Kidney (tissue), 14 donors: ENCODE results near the gene ADM5. TPM values are rescaled to one million over a fixed set of nuclear protein-coding genes. Genes with fewer than 3 reads are reported as not detected.
A peak's percentile ranks its signal among the peaks of the same experiment; 100 is the strongest.

ENCODE experiments used
- DNase-seq, 5 donors: peaks; one replicate each; pipeline ENCODE4 v3.0.0-alpha.2; 2013 to 2020
- FAIRE-seq: peaks from 2 replicates; lab custom pipeline; 2012; peaks lifted over from hg19 to GRCh38; lab: Jason Lieb, UNC
- H3K27ac ChIP-seq, 2 donors: one replicate each; pipeline ENCODE4 v1.7.0; 2013; ENCODE audit warnings: low read depth in 2 of 2, low read length in 2 of 2, inconsistent platforms in 1 of 2
- H3K27me3 ChIP-seq: one replicate; pipeline ENCODE4 v1.7.1; 2013; ENCODE audit warnings: low read length, inconsistent platforms; ENCODE audit not compliant: control insufficient read depth, insufficient read depth
- H3K36me3 ChIP-seq, 3 donors: one replicate each; pipeline versions ENCODE4 v1.7.0 to v1.7.1; 2013; ENCODE audit warnings: low read length in 3 of 3, control low read depth in 1 of 3, inconsistent platforms in 1 of 3; ENCODE audit not compliant: insufficient read depth in 3 of 3, control insufficient read depth in 2 of 3
- H3K4me1 ChIP-seq, 3 donors: one replicate each; pipeline versions ENCODE4 v1.7.0 to v1.7.1; 2013; ENCODE audit warnings: low read length in 3 of 3, inconsistent platforms in 1 of 3, low read depth in 1 of 3; ENCODE audit not compliant: control insufficient read depth in 2 of 3, insufficient read depth in 2 of 3
- H3K4me3 ChIP-seq, 3 donors: one replicate each; pipeline versions ENCODE4 v1.7.0 to v1.8.1; 2013; ENCODE audit warnings: low read length in 3 of 3, control low read depth in 1 of 3, inconsistent platforms in 1 of 3
- H3K9ac ChIP-seq, 3 donors: one replicate each; pipeline versions ENCODE4 v1.7.0 to v1.7.1; 2013; ENCODE audit warnings: low read length in 3 of 3, control low read depth in 1 of 3, inconsistent platforms in 1 of 3
- H3K9me3 ChIP-seq, 3 donors: one replicate each; pipeline versions ENCODE4 v1.7.0 to v1.7.1; 2013; ENCODE audit warnings: low read length in 3 of 3, control low read depth in 1 of 3, inconsistent platforms in 1 of 3; ENCODE audit not compliant: control insufficient read depth in 2 of 3, insufficient read depth in 1 of 3
- intact Hi-C: fragments of 100-400 bp; cut with DNase I; formaldehyde crosslinking; loops from one replicate; pipeline ENCODE4 v1.11.1; 2022
- polyA plus RNA-seq: library from polyadenylated mRNA; stranded (reverse); fragments of 350-450 nt; fragmentation: Illumina TruSeq; extraction: RNeasy Lipid Tissue Mini Kit (QIAGEN cat#74804); gene quantifications from one replicate; pipeline ENCODE4 v1.2.3, GENCODE V29; 2014; ENCODE audit warnings: low read depth, low replicate concordance; ENCODE audit not compliant: insufficient read depth
- total RNA-seq: library from RNA; stranded (reverse); fragmentation: NEBNext Ultra II Directional; extraction: Animal tissue kit (Norgen Biotek cat#: 25700); gene quantifications from one replicate; pipeline ENCODE4 v1.2.1, GENCODE V29; 2021
- TF ChIP-seq, protein P1 (sequence below): IDR thresholded peaks from 3 replicates; pipeline ENCODE4 v1.5.1; 2012; ENCODE audit warnings: mild to moderate bottlenecking, moderate library complexity, borderline replicate concordance; ENCODE audit not compliant: insufficient read depth; ENCODE audit errors: extremely low read depth
- donor health status: control.
- donor health status: control.
- donor health status: control.
- donor health status: control.
- donor health status: control.
- donor health status: DM: yes; HTN: yes; CAD: no.
- donor health status: Normal renal cell carcinoma (clear cell type).

Gene ADM5
- total and polyA plus RNA-seq, 2 donors from 2014 or later: 0.60 to 2.1 TPM

DNA sequence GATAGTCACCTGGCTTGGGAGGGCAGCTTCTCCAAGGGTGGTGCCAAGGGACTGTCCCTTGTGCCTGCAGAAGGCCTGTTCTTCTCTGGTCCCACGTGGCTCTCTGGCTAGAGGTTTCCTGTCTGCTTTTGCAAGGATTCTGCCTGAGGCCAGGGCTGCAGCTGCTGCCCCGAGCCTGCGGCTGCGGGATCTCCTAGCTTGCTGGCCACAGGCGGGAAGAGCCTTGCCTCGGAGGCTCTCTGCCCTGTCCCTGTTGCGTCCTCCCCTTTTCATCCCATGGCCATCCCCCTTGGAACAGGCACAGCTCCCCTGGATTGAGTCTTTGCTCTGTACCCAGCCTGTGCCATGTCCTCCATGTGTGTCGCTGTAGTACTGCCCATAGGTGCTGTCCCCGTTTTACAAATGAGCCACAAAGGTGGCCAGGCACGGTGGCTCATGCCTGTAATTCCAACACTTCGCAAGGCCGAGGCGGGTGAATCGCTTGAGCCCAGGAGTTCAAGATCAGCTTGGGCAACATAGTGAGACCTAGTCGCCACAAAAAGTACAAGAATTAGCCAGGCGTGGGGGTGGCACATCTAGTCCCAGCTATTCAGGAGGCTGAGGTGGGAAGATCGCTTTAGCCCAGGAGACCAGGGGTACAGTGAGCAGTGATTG, 32.8 kb upstream of the ADM5 start:
- no peaks in the 10 kb centered on the region for H3K4me1 ChIP-seq
- TF ChIP-seq, protein P1, sequence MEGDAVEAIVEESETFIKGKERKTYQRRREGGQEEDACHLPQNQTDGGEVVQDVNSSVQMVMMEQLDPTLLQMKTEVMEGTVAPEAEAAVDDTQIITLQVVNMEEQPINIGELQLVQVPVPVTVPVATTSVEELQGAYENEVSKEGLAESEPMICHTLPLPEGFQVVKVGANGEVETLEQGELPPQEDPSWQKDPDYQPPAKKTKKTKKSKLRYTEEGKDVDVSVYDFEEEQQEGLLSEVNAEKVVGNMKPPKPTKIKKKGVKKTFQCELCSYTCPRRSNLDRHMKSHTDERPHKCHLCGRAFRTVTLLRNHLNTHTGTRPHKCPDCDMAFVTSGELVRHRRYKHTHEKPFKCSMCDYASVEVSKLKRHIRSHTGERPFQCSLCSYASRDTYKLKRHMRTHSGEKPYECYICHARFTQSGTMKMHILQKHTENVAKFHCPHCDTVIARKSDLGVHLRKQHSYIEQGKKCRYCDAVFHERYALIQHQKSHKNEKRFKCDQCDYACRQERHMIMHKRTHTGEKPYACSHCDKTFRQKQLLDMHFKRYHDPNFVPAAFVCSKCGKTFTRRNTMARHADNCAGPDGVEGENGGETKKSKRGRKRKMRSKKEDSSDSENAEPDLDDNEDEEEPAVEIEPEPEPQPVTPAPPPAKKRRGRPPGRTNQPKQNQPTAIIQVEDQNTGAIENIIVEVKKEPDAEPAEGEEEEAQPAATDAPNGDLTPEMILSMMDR: no peak
- H3K27ac ChIP-seq: no peak overlapping the region
- DNase-seq: no peak
- H3K27me3 ChIP-seq: no peaks in the 10 kb centered on the region
- H3K9me3 ChIP-seq: no peaks in the 10 kb centered on the region
- intact Hi-C loops: no loop called here
- H3K36me3 ChIP-seq: peaks cover 2 to 47% (median 24%) of the 10 kb centered on the region in 3 donors
- no peak overlapping the region for H3K9ac ChIP-seq
- no peak overlapping the region for H3K4me3 ChIP-seq
- no peak for FAIRE-seq

DNA sequence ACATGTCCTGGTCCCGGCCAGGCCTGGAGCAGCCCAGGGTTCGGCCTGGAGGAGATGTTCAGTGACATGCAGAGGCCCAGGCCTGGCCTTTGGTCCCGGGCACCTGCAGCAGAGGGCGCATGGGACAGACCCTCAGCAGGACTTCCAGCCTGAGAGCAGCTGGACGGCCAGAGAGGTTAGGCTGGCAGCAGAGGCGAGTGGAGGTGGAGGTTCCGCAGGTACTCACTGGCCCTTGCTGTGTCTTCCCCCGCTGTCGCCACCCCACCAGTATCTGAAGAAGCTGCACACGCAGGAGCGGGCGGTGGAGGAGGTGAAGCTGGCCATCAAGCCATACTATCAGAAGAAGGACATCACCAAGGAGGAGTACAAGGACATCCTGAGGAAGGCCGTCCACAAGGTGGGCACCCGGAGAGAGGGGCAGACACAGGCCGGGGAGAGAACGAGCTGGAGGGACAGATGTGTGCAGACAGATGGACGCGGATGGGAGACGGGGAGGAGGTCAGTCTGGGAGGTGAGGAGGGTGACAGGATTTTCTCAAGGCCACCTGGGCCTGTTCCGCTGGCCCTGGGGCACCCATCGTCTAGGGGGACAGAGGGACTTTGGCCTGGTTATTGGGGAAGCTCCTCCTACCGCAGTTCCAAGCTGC, 31.8 kb upstream of the ADM5 start:
- TF ChIP-seq, protein P1: no peak
- Histone ChIP-seq H3K27me3 (no peaks in the 10 kb centered on the region), H3K4me1 (no peaks in the 10 kb centered on the region), H3K27ac (no peak overlapping the region), H3K36me3 (peaks cover 2 to 55% (median 24%) of the 10 kb centered on the region in 3 donors), H3K4me3 (no peak overlapping the region), H3K9ac (no peak overlapping the region), H3K9me3 (no peaks in the 10 kb centered on the region)
- DNase-seq: no peak
- intact Hi-C loops: no loop called here
- no peak for FAIRE-seq

DNA sequence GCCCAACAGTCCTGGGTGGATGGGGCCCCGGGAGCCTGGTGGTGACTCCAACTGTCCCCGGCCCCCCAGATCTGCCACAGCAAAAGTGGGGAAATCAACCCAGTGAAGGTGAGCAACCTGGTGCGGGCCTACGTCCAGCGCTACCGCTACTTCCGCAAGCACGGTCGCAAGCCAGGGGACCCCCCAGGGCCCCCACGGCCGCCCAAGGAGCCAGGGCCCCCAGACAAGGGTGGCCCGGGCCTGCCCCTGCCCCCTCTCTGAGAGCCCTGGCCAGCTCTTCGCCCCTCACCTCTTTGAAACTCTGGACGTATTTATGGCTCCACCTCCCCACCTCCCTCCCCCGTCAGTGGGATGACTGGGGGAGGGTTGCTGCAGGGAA, 31.3 kb upstream of the ADM5 start:
- Histone ChIP-seq H3K27me3 (no peaks in the 10 kb centered on the region), H3K27ac (no peak overlapping the region), H3K36me3 (peaks cover 2 to 57% (median 24%) of the 10 kb centered on the region in 3 donors), H3K9me3 (no peaks in the 10 kb centered on the region), H3K4me3 (no peak overlapping the region), H3K9ac (no peak overlapping the region), H3K4me1 (no peaks in the 10 kb centered on the region)
- TF ChIP-seq, protein P1: no peak
- FAIRE-seq (no peak), DNase-seq (peak in 1 of 5 donors; percentile 59)
- intact Hi-C loops: no loop called here
